Endothelial cell of umbilical vein (primary cell): Measurements from ENCODE around the gene SRSF6.

Experiments
- EZH2 ChIP-seq: IDR thresholded peaks from 2 replicates; pipeline ENCODE4 v1.6.1; 2012; ENCODE audit warnings: borderline replicate concordance, low read depth, mild to moderate bottlenecking, moderate library complexity, low read length, inconsistent platforms; ENCODE audit not compliant: severe bottlenecking
- GATA2 ChIP-seq: IDR thresholded peaks from 2 replicates; pipeline ENCODE4 v1.7.0; 2011; ENCODE audit warnings: low read depth, mild to moderate bottlenecking, moderate library complexity, mixed read lengths, low read length; ENCODE audit not compliant: insufficient read length, insufficient read depth
- JUN ChIP-seq: IDR thresholded peaks from 2 replicates; pipeline ENCODE4 v1.6.1; 2011; ENCODE audit warnings: borderline replicate concordance, low read depth; ENCODE audit not compliant: insufficient read length, insufficient read depth
- POLR2A ChIP-seq: IDR thresholded peaks from 2 replicates; pipeline ENCODE4 v1.6.1; 2012; ENCODE audit warnings: low read depth, mild to moderate bottlenecking, control low read depth, low read length
- POLR2AphosphoS5 ChIP-seq: IDR thresholded peaks from 2 replicates; pipeline ENCODE4 v1.6.1; 2012; ENCODE audit warnings: low read depth, mild to moderate bottlenecking, control low read depth, low read length, moderate library complexity; ENCODE audit not compliant: insufficient read depth
- TF ChIP-seq, protein P1 (sequence below), 2 donors: IDR thresholded peaks; 1 replicate in 1 of 2; 2 replicates in 1 of 2; pipeline ENCODE4 v1.5.1; 2011; ENCODE audit warnings: low read length in 2 of 2, mild to moderate bottlenecking in 2 of 2, moderate library complexity in 2 of 2, control low read depth in 1 of 2, inconsistent platforms in 1 of 2, low read depth in 1 of 2; ENCODE audit not compliant: insufficient read depth in 1 of 2; ENCODE audit errors: extremely low read depth in 1 of 2
- TF ChIP-seq, protein P2 (sequence below): IDR thresholded peaks from 2 replicates; pipeline ENCODE4 v1.6.1; 2011; ENCODE audit not compliant: insufficient read depth, insufficient read length

DNA sequence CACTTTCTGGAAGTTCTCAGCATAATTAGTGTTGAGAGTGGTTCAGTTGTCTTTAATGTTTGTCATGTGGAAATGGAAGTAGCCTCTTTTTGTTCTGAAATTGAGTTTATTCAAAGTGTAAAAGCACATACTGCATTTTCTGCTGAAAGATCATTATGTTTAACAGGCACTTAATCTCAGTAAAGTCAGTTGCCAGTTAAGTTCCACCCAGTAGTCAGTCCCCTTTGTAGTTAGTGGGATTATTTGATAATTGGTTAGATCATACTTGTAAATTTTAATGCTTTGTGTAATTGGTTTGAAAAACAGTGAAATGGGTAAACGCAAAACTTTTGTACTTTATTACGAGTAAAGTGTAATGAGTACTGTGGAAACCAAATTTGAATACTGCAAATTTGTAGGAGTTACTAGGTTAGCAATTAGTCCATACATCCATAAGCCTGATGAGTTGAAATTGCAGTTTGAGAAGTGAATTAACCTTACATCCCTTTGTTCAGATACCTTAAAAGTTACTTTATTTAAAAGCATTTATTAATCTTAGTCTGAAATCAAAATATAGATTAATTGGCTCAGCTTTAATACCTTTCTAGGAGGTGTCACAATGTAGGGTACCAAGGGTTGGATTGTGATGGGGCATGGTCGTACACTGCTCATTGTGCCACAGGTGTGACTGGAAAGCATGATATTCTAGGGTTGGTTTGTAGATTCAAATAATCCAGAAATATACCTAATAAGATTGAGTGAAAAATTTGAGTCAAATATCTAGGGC lies 4.4 kb downstream of the SRSF6 start:
- TF ChIP-seq, protein P1, sequence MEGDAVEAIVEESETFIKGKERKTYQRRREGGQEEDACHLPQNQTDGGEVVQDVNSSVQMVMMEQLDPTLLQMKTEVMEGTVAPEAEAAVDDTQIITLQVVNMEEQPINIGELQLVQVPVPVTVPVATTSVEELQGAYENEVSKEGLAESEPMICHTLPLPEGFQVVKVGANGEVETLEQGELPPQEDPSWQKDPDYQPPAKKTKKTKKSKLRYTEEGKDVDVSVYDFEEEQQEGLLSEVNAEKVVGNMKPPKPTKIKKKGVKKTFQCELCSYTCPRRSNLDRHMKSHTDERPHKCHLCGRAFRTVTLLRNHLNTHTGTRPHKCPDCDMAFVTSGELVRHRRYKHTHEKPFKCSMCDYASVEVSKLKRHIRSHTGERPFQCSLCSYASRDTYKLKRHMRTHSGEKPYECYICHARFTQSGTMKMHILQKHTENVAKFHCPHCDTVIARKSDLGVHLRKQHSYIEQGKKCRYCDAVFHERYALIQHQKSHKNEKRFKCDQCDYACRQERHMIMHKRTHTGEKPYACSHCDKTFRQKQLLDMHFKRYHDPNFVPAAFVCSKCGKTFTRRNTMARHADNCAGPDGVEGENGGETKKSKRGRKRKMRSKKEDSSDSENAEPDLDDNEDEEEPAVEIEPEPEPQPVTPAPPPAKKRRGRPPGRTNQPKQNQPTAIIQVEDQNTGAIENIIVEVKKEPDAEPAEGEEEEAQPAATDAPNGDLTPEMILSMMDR (IDR thresholded peaks at IDR 0.05; ENCODE audit: extremely low read depth in 1 of 2, insufficient read depth in 1 of 2, low read depth in 1 of 2, low read length in 2 of 2): no peak
- TF ChIP-seq, protein P2, sequence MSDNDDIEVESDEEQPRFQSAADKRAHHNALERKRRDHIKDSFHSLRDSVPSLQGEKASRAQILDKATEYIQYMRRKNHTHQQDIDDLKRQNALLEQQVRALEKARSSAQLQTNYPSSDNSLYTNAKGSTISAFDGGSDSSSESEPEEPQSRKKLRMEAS: no peak
- TF ChIP-seq POLR2A: no peak
- no peak for TF ChIP-seq POLR2AphosphoS5
- TF ChIP-seq EZH2: no peak
- TF ChIP-seq JUN: no peak
- no peak for TF ChIP-seq GATA2
